ENCODE data around the gene RAB40C.

DNA sequence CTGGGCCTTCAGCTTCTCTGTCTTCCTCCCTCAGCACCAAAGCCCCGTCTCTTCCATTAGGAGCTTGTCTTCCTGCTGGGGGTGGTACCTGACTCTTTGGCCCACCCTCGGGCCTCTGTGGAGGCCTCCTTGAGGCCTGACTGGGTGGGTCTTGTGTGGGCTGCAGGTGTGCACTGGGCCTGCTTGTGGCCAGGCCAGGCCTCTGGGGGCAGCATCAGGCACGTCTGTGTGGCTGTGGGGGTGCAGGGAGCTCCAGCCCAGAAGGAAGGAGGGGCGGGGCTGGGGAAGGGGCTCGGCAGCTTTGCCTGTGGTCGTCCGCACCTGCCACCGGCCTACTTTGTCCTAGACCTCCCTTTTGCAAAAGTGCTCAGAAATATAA is 13.1 kb upstream of the RAB40C start:
- TF ChIP-seq, protein P1, sequence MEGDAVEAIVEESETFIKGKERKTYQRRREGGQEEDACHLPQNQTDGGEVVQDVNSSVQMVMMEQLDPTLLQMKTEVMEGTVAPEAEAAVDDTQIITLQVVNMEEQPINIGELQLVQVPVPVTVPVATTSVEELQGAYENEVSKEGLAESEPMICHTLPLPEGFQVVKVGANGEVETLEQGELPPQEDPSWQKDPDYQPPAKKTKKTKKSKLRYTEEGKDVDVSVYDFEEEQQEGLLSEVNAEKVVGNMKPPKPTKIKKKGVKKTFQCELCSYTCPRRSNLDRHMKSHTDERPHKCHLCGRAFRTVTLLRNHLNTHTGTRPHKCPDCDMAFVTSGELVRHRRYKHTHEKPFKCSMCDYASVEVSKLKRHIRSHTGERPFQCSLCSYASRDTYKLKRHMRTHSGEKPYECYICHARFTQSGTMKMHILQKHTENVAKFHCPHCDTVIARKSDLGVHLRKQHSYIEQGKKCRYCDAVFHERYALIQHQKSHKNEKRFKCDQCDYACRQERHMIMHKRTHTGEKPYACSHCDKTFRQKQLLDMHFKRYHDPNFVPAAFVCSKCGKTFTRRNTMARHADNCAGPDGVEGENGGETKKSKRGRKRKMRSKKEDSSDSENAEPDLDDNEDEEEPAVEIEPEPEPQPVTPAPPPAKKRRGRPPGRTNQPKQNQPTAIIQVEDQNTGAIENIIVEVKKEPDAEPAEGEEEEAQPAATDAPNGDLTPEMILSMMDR (IDR thresholded peaks at IDR 0.05; ENCODE audit: low read depth, low read length): no peak
- no peak for TF ChIP-seq EZH2phosphoT487 (IDR thresholded peaks at IDR 0.05; ENCODE audit: low read depth)
